Fibroblast of peridontal ligament (primary cell): ENCODE results near the gene DOC2B.
"Not testable (repeated sequence)": the region's sequence is repeated elsewhere in the genome, so short reads cannot be mapped to it uniquely, and the experiment has no call there.

Source experiments
- DNase-seq: peaks from one replicate; pipeline ENCODE4 v3.0.0-alpha.2; 2010; ENCODE audit errors: extremely low read depth

DOC2B gene

GRCh38 chr17:181245-182049, at the start of gene DOC2B:
Gene DOC2B (minus strand): TSS chr17:181650. CDS start chr17:181479, 171 bp downstream.
- no peak for DNase-seq

DNA sequence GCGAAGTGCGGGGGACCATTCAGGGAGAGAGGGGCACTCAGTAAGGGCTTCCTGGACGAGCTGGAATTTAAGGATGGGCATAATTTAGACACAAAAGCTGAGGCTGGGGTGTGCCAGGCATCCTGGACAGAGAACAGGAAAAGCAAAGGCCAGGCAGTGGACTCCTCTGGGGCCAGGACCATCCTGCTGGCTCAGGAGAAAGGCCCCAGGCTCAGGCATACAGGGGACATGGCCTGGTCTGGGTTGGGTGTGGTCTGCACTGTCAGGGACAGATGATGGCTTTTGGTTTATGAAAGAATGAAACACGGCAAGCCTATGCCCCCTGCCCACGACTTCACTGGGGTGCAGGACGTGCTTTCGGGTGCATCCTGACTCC, 48.9 kb upstream of the DOC2B start:
- no peak for DNase-seq

GRCh38 chr17:229709-230394, 48.4 kb upstream of the DOC2B start:
- no peak for DNase-seq

DNA sequence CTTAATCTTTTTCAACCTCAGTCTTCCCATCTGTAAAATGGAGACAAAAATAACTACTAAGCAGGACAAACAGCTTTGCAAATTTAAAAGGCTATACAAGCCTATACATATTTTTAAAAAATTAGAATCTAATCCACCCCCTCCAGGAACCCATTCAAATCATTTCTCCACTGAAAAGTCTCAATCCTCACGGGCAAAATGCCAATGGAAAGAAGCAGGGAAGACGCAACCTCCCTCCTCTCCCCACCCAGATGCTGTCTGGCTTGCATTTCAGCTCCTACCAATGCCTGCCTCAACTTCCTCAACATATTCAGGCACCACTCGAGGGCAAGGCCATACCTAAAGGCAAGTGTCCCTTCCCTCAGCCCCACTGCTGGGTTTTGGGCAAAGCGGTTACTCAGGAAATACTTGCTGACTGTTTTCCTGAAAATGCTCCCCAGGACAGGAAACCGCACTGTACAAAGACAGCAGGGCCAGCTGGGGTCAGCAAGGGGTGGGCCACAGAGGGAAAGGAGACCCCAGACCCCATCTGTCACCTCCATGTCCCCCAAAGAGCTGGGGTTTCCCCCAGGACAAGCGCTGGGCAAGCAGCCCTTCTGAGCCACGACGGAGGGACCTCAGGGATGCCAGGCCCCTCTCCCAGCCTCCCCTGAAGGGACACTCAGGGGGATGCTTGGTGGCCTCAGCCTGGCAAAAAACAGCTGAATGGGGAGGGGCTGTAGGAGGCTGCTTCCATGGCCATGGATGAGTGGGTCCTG, 47.7 kb upstream of the DOC2B start:
- DNase-seq: no peak

DNA sequence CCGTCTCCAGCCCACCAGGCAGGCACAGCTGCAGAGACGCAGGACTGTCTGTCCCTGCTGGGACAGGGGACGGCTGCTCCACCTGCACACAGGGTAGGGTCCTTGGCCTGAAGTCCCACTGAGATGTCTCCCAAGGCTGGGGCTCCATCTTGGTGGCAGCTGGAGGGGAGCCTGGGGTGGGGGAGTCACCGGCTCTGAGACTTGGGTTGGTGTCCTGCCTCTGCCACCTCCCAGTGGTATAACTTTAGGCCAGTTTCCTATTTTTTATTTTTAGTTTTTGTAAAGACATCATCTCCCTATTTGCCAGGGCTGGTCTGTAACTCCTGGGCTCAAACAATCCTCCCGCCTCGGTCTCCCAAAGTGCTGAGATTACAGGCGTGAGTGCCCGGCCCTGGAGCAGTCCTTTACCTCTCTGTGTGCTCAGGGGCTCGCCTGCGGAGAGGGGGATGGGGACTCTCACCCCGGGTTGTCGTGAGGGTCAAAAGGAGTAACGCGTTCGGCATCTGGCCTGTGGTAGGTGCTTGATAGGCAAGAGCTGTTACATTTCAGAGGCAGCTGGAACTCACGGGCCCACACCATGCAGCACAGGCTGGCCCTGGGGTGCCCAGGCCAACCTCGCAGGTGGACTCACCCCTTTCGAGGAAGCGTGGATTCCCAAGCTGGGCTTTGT, 46.6 kb upstream of the DOC2B start:
- no peak for DNase-seq

DNA sequence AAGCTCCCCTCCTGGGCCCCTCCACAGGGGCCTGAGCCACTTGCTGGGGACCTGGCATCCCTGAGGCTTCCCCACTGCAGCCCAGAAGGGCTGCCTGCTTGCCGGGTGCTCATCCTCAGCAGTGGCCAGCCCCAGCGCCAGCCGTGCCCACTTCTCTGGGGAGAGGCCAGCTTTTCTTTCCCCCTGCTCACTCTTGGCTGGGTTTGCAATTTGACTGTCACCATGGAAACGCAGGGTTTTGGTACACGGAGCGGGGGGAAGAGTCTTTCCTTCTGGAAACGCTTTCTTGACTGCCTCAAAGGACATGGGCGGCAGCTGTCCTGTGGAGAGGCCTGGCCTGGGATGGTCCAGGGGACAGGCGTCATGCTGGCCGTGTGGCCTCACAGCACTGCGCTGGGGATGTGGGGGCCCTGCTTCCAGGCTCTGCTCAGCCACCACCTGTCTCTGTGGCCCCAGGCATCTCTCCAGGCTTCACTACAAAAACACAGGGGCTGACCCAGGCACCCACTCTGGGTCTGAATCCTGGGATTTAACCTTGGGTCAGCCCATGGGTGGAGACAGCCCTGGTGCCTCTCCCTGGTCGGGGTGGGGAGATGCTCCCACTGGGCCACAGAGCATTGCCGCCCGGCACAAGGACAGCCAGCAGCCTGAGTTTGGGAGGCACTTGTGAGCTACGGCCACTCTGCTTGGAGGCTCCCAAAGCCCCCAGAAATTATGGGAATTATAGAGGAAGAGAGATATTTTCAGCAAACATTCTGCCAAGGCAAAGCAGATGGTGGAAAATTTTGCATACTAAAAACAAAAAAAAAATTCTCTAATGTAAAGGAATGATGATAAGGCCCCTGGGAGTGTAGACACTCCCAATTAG, 45.9 kb upstream of the DOC2B start:
- DNase-seq: no peak

DNA sequence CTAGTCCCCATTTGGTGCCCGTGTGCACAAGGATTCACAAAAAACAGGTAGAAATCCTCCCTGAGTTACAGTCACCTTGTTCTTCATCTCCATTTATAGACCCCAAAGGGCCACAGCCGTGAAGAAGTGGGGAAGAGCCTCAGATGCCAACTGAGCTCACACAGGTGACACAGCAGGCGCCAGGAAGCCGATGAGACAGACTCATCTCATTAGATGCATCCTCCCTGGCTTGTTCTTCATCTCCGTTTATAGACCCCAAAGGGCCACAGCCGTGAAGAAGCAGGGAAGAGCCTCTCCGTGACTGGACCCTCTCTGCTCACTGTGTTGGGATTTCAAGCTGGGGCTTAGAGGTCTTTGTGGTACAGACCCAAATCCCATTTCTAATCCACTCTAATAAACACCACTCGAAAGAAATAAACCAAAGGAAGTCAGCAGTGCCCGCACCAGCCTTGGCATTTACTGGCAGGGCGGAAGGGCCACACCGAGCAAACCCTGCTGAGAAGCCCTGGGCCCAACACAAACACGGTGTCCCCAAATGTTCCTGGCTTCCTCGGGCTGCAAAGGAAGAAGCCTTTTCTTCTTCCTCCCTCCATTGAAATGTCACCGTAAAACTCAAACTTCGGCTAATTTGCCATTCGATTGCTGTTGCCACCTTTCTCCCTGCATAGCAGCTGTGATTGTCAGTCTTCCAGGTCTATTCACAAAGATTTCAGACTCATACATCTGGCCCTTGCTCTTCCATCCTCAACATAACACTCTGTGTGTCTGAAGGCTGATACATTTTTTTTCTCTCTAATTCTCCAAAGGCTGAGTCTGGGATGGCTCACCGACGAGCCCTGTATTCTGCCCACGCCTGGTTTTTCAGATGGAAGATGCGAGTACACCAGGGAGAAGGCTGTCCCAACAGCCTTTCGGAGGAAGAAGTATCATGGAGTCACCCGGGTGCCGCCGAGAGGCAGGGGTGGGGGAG, 44.9 kb upstream of the DOC2B start:
- no peak for DNase-seq

GRCh38 chr17:225551-225950, 44.1 kb upstream of the DOC2B start:
- DNase-seq: no peak

DNA sequence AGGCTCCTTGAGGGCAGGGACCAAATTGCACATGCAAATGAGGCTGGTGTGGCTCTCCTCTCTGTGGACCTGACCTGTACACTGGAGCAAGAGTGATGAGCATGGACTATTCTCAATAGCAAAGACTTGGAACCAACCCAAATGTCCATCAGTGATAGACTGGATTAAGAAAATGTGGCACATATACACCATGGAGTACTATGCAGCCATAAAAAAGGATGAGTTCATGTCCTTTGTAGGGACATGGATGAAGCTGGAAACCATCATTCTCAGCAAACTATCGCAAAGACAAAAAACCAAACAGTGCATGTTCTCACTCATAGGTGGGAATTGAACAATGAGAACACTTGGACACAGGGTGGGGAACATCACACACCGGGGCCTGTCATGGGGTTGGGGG, 43.1 kb upstream of the DOC2B start:
- not testable (repeated sequence) for DNase-seq

- no peak for DNase-seq
Observed at GRCh38 chr17:223723-224471, 42.4 kb upstream of the DOC2B start.

DNA sequence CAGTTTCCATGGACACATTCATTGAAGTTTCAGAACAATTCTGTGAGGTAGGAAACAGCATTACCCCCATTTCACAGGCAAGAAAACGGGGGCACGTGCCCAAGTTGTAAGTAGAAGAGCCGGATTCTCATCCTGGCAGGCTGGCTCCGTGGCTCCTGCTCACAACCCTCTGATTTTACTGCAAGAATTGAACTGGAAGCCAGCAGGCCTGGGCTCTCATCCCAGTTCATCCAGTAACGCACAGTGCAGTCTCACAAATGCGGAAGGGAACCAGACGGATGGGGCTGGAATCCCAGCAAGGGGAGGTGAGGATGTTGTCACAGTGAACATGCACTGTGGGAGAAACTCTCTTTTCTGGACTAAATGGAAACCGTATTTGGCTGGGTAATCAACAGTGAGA, 40.7 kb upstream of the DOC2B start:
- no peak for DNase-seq

DNA sequence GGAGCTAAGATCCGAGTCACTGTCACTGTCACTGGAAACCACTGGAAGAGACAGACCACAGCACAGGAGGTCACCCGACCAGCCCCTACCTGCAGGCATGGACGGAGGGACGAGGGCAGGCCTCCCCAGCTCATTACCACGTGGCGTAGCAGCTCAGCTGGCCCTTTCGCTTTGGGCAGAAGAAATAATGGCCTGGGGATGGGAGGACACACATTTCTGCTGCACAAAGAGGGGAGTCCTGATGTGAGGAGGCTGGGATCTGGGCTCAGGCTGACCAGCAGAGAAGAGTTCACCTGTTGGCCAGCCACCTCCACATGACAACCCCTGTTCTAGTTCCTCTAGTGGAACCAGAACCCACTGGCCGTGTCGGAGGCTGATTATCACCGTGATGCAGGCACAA, 38.2 kb upstream of the DOC2B start:
- no peak for DNase-seq

DNA sequence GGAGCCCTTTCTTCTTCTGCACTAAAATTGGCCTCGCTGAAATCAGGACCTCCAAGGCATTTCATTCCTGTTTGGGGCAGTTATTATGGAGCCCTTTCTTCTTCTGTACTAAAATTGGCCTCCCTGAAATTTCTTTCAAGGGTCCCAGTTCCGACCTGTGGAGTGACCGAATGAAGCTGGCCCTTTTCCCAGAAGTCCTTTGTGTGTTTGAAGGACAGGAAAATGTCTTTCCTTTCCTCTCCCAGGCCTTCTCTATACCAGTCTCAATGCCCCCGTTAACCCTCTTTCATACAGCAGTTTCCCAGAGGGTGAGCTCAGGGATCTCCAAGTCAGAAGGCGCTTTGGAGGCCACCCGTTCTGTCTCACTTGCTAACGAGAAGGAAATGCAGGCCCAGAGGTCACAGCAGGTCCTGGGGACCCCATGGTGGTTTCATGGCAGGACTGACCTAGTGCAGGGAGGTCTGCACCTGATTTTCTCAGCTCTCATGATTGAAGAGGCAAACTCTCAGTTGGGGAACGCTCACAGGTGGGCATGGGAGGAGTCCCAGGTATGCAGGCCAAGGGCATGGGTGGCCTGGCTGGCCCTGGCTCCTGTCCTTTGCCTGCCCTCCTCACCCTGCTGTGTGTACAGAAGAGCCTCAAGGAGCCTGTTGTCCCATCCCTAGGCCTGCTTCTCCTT, 37.1 kb upstream of the DOC2B start:
- DNase-seq: no peak

GRCh38 chr17:216625-217024, 35.2 kb upstream of the DOC2B start:
- DNase-seq: no peak

DNA sequence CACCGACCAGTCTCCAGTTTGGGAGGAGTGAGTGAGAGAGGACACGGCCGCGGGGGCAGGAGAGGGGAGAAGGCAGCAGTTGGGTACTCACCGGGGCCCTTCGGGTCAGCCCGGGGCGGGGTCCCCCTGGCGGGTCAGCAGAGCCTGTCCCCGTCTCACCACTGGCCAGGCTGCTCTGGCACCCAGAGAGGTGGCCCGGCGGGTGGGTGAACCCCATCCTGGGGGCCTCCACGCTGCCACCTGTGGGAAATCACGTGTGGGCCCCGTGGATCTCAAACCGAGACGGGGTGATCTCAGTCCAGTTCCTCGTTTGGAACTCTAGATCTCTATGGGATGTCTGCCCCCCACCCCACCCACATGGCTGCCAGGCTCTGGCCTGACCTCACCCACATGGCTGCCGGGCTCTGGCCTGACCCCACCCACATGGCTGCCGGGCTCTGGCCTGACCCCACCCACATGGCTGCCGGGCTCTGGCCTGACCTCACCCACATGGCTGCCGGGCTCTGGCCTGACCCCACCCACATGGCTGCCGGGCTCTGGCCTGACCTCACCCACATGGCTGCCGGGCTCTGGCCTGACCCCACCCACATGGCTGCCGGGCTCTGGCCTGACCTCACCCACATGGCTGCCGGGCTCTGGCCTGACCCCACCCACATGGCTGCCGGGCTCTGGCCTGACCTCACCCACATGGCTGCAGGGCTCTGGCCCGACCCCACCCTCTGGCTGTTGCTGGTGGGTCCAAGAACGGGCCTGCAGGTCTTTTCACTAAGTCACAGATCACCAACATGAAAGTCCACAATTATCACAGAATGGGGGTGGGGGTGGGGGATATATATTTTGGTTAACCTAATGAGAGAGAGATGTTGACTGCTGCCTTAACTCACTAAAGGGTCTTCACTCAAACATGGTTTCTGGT, 34.4 kb upstream of the DOC2B start:
- not testable (repeated sequence) for DNase-seq

DNA sequence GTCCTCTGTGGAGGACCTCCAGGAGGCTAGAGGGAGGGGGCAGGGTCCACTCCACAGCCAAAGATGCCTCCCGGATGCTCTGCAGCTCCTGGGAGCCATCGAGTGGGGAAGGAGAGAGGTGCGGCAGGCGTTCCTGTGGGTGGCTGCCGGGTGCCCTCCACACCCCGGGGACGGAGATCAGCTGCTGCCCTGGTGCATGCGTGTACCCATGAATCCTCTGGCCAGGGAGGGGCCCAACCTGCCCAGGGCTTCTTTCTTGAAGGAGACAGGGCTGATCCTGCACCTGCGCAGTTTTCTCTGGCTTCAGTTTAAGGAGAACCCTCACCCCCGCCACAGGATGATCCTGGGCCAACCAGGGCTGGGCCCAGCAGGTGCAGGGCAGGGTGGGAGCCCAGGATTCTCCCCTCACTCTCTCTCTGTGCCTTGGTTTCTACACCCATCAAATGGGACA, 33.5 kb upstream of the DOC2B start:
- no peak for DNase-seq

GRCh38 chr17:213286-214105, 32.0 kb upstream of the DOC2B start:
- no peak for DNase-seq
